RCC 7860 (cell line): ENCODE results near the gene MASP2.
"Not testable (repeated sequence)": the region's sequence is repeated elsewhere in the genome, so short reads cannot be mapped to it uniquely, and the experiment has no call there.

Experiments used
- DNase-seq: peaks from one replicate; pipeline ENCODE4 v3.0.0-alpha.2; 2015; ENCODE audit warnings: low spot score
- FAIRE-seq: peaks from 2 replicates; lab custom pipeline; 2012; peaks lifted over from hg19 to GRCh38; lab: Jason Lieb, UNC

The MASP2 gene

DNA sequence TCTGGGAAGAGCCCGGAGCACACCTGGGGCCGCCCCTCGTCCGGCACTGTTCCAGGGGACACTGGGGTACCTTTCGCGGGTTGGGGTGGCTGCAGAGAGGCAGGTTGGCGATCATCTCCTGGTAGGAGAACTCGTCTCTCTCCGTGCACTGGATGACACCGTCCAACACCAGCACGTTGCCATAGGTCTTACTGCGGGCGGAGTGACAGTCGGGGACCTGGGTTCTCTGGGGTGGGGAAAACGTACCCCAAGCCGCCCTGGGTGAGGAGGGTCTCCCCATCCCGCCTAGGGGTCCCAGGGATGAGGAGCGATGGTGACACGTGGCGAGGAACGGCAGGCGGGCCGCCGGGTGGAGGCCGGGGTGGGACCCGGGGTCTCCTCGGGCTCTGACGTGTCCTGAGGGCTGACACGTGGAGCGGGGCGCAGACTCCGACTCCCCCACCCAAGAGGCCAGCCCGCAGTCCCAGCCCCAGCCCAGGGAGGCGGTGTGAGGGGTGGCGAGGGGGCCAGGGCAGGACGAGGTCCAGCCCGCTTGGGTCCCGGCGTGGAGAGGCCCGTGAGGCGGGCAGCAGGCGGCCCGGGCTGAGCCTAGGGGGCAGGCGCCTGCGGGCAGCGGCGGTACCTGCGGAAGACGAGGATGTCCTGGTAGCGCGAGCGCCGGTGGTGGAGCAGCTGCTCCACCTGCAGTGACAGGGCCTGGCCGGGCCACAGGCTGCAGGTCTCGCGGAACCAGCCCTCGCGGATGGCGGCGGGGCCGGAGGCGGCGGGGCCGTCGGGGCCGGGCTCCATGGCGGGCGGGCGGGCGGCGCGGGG lies 12.3 kb upstream of the MASP2 start:
- DNase-seq (no peak), FAIRE-seq (no peak)

DNA sequence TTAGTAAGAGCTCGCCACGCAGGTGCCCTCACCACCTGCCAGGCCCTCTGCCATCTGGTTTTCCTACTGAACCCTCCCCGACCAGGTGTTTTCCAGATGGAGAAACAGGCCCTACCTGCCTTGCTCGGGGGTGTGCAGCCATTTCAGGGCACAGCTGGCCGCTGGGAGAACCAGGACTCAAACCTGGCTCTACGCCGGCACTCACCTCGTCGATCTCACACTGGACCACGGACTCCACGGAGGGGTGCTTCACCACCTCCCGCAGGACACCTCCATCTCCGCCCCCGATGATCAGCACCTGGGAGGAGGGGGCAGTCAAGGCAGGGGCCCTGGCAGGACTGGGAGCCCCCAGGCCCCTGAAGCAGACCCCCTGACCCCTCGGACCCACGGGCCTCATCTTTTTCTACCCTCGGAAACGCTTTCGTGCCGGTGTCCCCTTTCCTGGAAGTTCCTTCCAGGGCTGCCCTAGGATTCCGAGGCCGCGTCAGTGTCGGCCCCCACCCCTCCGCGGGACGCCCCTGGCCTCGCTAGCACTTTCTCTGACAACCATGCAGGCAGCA lies 11.6 kb upstream of the MASP2 start:
- no peak for DNase-seq

DNA sequence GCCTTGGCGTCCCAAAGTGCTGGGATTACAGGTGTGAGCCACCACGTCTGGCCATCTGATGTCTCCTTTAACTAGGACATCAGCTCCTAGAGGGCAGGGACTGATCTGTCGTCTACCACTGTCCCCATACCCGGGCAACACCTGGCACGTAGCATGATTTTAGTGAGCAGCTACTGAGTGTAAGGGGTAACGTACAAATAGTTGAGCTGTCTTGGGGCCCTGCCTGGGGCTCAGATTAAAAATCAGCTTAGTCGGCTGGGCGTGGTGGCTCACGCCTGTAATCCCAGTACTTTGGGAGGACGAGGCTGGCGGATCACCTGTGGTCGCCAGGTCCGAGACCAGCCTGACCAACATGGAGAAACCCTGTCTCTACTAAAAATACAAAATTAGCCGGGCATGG lies 11.0 kb upstream of the MASP2 start:
- DNase-seq (no peak), FAIRE-seq (no peak)

More for the DNA sequence above, 11.6 kb upstream of the MASP2 start:
- no peak for FAIRE-seq

DNA sequence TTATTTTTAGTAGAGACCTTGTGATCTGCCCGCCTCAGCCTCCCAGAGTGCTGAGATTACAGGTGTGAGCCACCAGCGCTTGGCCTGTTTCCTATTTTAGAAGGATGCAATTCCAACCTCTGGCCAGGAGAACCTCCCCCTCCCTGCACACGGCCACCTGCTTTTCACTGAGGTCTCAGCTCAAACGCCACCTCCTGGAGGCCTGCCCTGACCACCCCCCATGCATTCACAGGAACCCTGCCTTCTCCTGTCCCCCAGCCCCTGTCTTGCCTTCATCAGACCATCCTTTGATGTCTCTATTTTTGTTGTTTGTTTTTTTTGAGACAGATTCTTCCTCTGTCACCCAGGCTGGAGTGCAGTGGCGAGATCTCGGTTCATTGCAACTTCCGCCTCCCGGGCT lies 10.4 kb upstream of the MASP2 start:
- no peak for FAIRE-seq
- DNase-seq, result no peak

DNA sequence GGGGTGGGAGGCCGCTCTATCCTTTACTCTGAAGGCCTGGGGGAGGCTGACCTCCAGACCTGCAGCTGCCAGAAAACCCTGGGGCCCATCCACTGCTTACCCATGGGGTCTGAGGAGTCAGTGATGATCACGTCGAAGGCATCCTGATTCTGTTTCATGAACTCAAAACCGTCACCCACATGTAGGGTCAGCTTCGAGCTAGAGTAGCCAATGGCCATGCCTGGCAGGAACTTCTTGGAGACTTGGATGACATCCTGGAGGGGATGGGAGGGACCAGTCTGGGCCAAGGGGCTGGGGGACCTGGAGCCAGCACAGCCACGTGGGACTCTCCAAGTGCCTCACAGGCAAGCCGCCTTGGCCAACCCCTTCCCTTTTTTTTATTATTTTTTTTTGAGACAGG lies 9.5 kb upstream of the MASP2 start:
- FAIRE-seq, result no peak
- no peak for DNase-seq

DNA sequence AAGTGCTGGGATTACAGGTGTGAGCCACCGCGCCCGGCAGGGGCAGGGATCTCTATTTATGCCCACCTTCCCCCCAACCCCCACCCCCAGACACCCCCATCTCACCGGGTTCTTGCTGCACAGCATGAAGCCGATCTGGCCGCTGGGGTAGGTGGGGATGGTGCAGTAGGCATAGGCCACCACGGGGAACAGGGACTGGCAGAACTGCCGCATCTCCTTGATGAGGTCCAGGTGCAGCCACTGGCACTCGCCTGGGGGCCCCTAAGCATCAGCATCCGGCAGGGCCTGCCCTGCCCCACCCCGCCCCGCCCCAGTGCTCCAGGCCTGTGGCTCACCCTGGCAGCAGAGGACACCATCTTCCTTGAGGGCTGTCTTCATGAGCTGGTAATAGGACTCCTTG lies 8.6 kb upstream of the MASP2 start:
- DNase-seq (no peak), FAIRE-seq (no peak)

DNA sequence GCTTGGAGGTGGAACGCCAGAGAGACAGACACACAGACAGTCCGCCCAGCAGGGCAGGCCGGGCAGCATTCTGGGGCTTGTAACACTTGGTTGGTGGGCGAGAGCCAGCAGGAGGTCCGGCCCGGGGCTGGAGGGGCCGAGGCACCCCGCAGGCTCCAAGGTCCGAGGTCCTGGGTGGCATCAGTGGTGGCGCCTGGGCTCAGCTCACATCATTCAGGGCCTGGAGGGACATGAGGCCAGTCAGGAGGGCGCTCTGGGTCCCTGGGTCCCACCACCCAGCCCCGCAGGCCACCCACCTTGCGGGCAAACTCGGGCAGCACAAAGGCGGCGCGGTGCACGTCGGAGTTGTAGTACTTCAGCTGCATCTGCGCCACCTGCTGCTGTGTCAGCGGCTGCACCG lies 7.6 kb upstream of the MASP2 start:
- no peak for FAIRE-seq

DNA sequence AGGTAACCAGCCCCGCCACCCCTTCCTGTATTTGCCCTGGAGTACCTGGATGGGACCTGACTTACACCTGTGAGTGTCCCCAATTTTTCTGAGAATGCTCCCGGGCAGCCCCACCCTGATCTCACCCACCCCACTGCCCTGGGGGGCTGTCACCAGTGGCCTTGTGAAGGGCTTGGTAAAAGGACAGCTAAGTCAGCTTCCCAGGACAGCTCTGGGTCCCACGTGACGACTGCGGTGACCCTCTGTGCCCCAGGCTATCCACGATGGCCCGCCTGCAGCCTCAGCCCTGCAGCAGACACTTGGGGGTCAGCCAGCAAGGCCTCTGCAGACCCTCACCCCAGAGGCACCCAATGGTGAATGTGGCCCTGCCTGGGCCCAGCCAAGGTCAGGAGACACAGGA lies 7.1 kb upstream of the MASP2 start:
- no peak for FAIRE-seq
- DNase-seq, result no peak

More for the DNA sequence above, 7.6 kb upstream of the MASP2 start:
- no peak for DNase-seq

DNA sequence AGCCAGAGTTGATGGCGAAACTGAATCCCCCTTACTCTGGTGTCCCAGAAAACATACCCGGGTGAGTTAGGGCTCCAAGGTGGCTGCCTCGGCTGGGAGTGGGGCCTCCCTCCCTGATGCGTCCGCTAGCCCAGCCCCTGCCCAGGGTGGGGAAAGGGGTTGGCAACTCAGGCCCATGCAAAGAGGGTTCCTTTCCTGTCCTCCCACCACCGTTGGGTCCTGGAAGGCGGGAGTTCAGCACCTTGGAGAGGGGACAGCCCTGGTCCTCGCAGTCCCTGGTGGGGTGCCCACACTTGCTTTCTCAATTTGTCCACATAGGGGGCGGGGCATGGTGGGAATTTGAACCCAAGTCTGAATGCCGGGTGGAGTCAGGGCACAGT lies 6.7 kb upstream of the MASP2 start:
- no peak for DNase-seq
- FAIRE-seq, result no peak

DNA sequence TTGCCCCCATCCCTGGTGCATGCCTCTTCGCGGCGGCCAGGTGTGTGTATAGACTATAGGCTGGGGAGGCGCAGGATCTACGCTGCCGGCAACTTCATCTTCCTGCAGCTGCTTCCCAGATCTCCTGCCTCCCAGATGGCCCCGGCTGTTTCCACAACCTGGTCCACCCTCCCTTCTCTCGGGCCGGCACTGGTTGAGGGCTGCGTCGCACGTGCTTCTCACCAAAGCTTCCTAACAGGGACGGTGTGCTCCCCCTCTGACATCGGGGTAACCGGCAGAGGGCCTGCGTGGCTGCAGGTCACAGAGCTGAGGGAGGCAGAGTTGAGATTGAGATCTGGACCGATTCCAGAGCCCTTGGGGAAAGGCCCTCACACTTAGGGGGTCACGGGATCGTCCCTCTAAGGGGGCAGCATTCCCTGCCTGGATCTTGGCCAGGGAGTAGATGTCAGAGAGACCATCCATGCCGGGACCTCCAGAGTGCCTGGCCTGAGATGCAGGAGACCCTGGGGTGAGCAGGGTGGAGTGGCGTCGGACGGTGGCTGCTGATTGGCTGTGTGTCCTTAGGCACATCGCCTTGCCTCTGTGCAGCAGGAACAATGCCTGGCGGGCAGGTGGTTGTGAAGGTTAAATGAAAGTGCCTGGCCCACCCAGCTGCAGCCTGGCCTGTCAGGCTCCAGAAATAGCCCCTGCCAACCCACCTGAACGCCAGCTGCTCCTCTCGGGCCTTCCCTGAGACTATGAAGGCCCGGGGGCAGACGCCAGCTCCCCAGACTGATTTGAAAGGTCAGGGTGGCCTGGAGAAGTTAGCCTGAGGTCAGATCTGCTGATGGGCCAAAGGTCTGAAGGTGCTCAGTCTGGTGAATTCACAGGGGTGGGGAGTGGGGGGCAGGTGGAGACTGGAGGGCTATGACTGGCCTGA lies 6.1 kb upstream of the MASP2 start:
- no peak for DNase-seq
- FAIRE-seq, result no peak

DNA sequence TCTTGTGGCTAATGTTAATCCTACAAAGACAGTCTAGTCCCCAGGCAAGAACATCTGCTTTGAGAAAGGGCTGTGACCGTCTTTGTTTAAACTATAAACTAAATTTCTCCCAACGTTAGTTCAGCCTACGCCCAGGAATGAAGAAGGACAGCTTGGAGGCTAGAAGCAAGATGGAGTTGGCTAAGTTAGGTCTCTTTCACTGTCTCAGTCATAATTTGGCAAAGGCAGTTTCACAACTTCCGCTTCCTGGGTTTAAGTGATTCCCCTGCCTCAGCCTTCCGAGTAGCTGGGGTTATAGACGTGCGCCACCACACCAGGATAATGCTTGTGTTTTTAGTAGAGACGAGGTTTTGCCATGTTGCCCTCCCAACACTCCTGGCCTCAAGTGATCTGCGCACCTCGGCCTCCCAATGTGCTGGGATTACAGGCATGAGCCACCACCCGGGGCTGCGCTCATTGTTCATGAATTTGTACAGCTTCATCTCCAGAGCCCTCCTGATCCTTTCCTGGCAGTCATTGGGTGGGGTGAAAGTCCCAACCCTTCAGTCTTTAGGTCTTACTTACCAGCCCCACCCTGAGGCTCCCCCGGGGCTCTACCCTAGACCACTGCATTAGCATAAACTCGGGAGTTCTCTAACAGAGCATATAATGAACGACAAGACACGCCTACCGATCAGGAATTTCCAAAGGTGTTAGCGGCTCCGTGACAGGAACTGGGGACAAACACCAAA lies 4.9 kb upstream of the MASP2 start:
- FAIRE-seq (no peak), DNase-seq (no peak)

DNA sequence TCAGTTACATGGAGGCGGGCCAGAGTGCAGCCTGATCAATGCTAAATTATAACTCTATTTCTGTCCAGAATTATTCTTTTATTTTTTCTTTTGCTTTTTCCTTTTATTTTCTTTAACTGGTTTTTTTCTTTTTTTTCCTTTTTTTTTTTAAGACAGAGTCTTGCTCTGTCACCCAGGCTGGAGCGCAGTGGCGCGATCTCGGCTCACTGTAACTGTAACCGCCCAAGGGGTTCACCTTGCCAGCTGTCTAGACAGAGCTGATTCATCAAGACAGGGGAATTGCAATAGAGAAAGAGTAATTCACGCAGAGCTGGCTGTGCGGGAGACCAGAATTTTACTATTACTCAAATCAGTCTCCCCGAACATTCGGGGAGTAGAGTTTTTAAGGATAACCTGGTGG lies 4.1 kb upstream of the MASP2 start:
- not testable (repeated sequence) for DNase-seq, FAIRE-seq

DNA sequence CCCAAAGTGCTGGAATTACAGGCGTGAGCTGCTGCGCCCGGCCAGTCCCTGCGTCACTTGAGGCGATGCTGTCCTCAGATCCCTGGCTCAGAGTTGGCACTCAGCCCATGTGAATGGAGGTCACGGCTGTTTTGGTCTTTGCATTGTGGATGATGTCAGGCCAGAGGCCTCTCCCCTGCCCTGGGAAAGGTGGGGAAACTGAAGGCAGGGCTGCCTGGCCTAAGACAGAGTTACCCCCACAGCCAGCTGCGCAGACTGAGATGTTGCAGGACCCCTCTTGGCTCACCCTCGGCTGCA lies 821 bp downstream of the MASP2 start:
- DNase-seq (no peak), FAIRE-seq (no peak)

DNA sequence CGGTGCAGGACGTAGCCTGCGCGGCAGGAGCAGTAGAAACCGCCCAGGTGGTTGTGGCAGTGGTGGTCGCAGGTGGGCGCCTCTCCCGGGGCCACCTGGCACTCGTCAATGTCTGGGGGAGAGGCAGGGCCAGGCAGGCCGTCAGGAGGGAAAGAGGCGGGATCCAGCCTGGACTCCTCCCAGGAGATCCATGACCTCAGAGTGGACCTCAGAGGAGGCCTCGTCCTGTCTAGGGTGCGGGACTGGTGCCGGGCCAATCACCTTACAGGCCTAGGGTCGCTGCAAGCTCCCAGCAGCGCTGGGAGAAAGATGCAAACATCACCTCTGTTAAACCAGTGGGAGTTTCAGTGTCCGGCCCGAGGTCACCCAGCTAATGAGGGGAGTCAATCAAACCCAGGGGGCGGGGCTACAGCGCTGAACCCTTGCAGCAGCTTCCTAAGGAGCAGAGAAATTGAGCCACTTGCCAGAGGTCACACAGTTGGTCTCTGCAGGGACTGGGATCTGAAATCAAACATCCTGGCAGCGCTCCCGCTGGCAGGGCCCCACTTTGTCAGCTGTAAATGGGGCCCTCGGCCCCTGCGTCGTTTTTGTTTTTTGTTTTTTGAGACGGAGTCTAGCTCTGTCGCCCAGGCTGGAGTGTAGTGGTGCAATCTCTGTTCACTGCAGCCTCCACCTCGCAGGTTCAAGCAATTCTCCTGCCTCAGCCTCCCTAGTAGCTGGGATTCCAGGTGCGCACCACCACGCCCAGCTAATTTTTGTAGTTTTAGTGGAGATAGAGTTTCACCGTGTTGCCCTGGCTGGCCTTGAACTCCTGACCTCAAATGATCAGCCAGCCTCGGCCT lies 1.4 kb downstream of the MASP2 start:
- DNase-seq, result no peak
- FAIRE-seq, result no peak

DNA sequence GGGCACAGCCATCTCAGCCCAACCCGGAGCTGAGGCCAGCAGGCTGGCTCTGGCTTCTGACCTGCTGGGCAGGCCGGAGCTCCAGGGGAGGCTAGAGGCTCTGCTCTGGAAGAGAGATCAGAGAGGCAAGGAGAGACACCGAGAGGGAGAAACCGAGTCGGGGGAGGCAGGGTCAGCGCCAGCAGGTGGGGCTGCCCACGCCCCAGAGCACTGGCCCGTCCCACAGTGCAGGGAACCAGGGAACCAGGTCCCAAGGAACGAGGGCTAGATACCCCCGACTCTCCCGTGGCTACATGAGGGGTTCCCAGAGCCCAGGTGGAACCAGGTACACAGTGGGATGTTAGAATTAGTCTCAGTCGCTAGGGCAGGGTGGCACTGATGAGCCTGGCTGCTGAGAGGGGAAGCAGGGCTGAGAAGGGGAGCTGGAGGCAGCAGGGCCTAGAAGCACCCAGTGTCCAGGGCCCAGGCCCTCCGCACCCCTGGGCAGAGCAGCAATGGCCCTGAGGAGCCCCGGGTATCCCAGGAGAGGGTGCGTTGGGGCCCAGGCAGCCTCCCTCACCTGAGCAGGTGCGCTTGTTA lies 2.1 kb downstream of the MASP2 start:
- FAIRE-seq, result no peak
- DNase-seq, result no peak

DNA sequence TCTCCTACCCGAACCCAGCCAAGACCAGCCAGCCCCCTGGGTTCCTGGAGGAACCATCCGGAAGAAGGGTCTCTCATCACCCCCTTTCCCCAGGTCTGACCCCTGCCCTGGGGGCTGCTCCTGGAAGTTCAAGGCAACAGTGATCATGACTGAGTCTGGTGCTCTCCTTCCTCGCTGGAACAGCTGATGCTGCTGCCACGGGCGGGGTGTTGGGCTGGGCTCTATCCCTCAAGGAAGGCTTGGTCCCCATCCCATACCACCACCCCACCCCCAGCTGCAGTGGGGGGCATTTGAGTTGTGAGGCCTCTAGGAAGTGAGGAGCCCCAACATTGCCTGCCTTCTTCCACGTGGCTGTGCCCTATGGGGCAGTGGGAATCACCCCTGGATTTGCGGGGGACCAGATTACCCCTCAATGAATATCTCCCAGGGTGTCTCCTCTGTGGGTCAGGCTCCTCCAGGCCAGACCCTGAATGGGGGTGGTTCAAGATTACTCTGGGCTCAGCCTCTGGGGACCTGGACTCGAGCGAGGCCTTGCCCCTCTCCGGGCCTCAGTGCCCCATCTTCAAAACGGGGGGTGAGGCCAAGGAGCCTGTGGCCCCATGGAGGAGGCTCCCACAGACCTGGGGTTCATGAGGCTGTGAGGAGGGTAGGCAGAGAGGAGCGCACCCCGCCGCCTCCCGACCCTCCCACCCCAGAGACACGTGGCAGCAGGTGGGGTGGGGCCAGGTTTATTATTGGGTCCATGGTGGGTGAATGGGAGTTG lies 2.8 kb downstream of the MASP2 start:
- FAIRE-seq (no peak), DNase-seq (no peak)

DNA sequence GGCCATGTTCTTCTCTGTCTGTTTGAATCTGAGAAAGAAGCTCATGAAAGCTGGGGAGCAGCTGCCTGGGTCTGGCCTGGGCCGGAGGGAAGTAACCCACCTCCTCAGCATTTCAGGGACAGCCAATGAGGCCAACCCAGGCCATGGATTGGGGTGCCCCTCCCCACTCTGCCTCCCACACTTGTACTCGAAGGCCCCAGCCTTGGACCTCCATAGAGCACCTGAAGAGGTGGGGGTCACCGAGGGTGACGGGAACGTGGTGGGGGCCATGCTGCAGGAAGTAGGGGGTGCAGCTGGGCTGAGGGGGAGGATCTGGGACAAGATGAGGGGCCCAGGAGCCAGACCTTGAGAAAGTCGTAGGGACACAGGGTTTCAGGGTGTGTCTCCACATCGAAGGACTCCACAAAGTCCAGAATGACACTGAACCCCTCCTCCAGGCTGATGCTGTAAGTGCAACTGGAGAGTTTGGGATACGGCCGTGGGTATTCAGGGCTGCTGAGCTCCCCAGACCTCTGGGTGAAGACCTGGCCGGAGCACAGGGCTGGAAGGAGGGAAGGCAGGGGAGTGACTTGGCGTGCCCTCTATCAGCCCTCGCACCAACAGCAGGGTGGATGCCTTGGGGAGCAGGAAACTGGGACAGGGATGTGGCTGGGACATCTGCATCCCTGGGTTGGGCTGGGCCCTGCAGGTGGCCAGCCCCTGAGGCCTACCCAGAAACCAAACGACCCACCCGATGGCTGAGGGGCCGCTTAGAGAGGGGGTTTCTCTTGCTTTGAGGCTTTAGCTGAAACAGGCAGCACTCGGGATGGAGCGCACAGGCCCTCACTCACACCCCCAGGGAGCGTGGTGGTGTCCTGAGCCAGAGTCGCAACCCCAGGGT lies 3.8 kb downstream of the MASP2 start:
- DNase-seq, result no peak
- FAIRE-seq, result no peak

DNA sequence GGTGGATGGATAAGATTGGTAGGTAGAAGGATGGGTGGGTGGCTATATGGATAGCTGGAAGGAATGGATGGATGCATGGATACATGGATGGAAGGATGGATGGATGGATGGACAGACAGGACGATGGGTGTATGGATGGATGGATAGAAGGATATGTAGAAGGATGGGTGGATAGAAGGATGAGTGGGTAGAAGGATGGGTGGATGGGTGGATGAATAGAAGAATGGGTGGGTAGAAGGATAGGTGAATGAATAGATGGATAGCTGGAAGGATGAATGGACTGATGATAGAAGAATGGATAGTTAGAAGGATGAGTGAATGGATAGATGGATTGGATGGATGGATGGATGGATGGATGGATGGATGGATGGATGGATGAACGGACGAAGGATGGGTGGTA lies 5.0 kb downstream of the MASP2 start:
- no peak for FAIRE-seq
- DNase-seq, result no peak
